ENCODE data around the gene DLK1. TPM values are rescaled to one million over a fixed set of nuclear protein-coding genes. Genes with fewer than 3 reads are reported as not detected.

The DLK1 gene
- total RNA-seq, 4 donors from 2014 or later, result not detected

GRCh38 chr14:100748944-100749343 is 22.3 kb downstream of the DLK1 start:
- 89 to 90% methylated on average over 4 to 8 of the region's 8 CpGs for WGBS, 2 donors (ENCODE audit: low coverage in 1 of 2)

GRCh38 chr14:100749967-100750597 is 23.4 kb downstream of the DLK1 start:
- TF ChIP-seq CTCF (IDR thresholded peaks at IDR 0.05), result no peak
- TF ChIP-seq POLR2AphosphoS5 (IDR thresholded peaks at IDR 0.05), result no peak
- no peak for TF ChIP-seq POLR2A (IDR thresholded peaks at IDR 0.05)
- TF ChIP-seq EP300 (IDR thresholded peaks at IDR 0.05; ENCODE audit: low read depth), result no peak
- Histone ChIP-seq H3K36me3 (no peaks in the 10 kb centered on the region), H3K4me3 (no peak overlapping the region), H3K27ac (no peak overlapping the region), H3K27me3 (peaks cover 4% of the 10 kb centered on the region), H3K9me3 (no peaks in the 10 kb centered on the region), H3K4me1 (no peaks in the 10 kb centered on the region)
- WGBS, 2 donors (ENCODE audit: low coverage in 1 of 2), result 88 to 100% methylated on average over 3 to 10 of the region's 10 CpGs
- in situ Hi-C loops (cut with MboI; ENCODE audit: low pct_ligation_motif_present in 1 of 4, low pct_unique_long_range_greater_than_20kb in 1 of 4, low sequenced_read_pairs in 3 of 4), result no loop called here
- intact Hi-C loops (cut with DNase I; ENCODE audit: low total_unique reads), result no loop called here
- DNase-seq, result no peak

More at GRCh38 chr14:100748944-100749343, 22.3 kb downstream of the DLK1 start:
- intact Hi-C loops (cut with DNase I; ENCODE audit: low total_unique reads), result no loop called here
- no peaks in the 10 kb centered on the region for H3K36me3 ChIP-seq
- no peaks in the 10 kb centered on the region for H3K9me3 ChIP-seq
- H3K4me1 ChIP-seq, result no peaks in the 10 kb centered on the region
- no peak for DNase-seq
- no peaks in the 10 kb centered on the region for H3K27me3 ChIP-seq
- TF ChIP-seq POLR2A (IDR thresholded peaks at IDR 0.05), result no peak
- no peak for TF ChIP-seq EP300 (IDR thresholded peaks at IDR 0.05; ENCODE audit: low read depth)
- no peak for TF ChIP-seq CTCF (IDR thresholded peaks at IDR 0.05)
- TF ChIP-seq POLR2AphosphoS5 (IDR thresholded peaks at IDR 0.05), result no peak
- no peak overlapping the region for H3K4me3 ChIP-seq
- H3K27ac ChIP-seq, result no peak overlapping the region
- in situ Hi-C loops (cut with MboI; ENCODE audit: low pct_ligation_motif_present in 1 of 4, low pct_unique_long_range_greater_than_20kb in 1 of 4, low sequenced_read_pairs in 3 of 4), result no loop called here

- 82 to 90% methylated on average over 4 to 17 of the region's 17 CpGs for WGBS, 2 donors (ENCODE audit: low coverage in 1 of 2)
- Histone ChIP-seq H3K36me3 (no peaks in the 10 kb centered on the region), H3K4me3 (no peak overlapping the region), H3K27me3 (peaks cover 5% of the 10 kb centered on the region), H3K27ac (no peak overlapping the region), H3K9me3 (no peaks in the 10 kb centered on the region), H3K4me1 (no peaks in the 10 kb centered on the region)
- intact Hi-C loops (cut with DNase I; ENCODE audit: low total_unique reads) (no loop called here), in situ Hi-C loops (cut with MboI; ENCODE audit: low pct_ligation_motif_present in 1 of 4, low pct_unique_long_range_greater_than_20kb in 1 of 4, low sequenced_read_pairs in 3 of 4) (no loop called here)
- TF ChIP-seq POLR2A (IDR thresholded peaks at IDR 0.05) (no peak), EP300 (IDR thresholded peaks at IDR 0.05; ENCODE audit: low read depth) (no peak), POLR2AphosphoS5 (IDR thresholded peaks at IDR 0.05) (no peak), CTCF (IDR thresholded peaks at IDR 0.05) (no peak)
- no peak for DNase-seq
Observed at GRCh38 chr14:100750762-100751699, 24.3 kb downstream of the DLK1 start.

- no peaks in the 10 kb centered on the region for H3K36me3 ChIP-seq
- in situ Hi-C loops (cut with MboI; ENCODE audit: low pct_ligation_motif_present in 1 of 4, low pct_unique_long_range_greater_than_20kb in 1 of 4, low sequenced_read_pairs in 3 of 4), result no loop called here
- TF ChIP-seq POLR2A (IDR thresholded peaks at IDR 0.05) (no peak), POLR2AphosphoS5 (IDR thresholded peaks at IDR 0.05) (no peak), CTCF (IDR thresholded peaks at IDR 0.05) (no peak)
Observed at GRCh38 chr14:100754020-100754419, 27.3 kb downstream of the DLK1 start.

More at GRCh38 chr14:100754020-100754419, 27.3 kb downstream of the DLK1 start:
- no peak overlapping the region for H3K27ac ChIP-seq
- peaks cover 5% of the 10 kb centered on the region for H3K27me3 ChIP-seq
- H3K9me3 ChIP-seq, result no peaks in the 10 kb centered on the region
- no peaks in the 10 kb centered on the region for H3K4me1 ChIP-seq
- DNase-seq, result no peak
- intact Hi-C loops (cut with DNase I; ENCODE audit: low total_unique reads), result no loop called here
- no peak overlapping the region for H3K4me3 ChIP-seq
- 19% methylated on average over 1 of the region's 1 CpG; no CpG with 5 or more reads in 1 of the 2 donors for WGBS, 2 donors (ENCODE audit: low coverage in 1 of 2)

Data from transverse colon (tissue), 4 donors.